ENCODE results near the gene DCLRE1B. TPM values are rescaled to one million over a fixed set of nuclear protein-coding genes. Genes with fewer than 3 reads are reported as not detected.

Gene DCLRE1B
- 20.9 and 21.2 TPM in 2 replicates for total RNA-seq

DNA sequence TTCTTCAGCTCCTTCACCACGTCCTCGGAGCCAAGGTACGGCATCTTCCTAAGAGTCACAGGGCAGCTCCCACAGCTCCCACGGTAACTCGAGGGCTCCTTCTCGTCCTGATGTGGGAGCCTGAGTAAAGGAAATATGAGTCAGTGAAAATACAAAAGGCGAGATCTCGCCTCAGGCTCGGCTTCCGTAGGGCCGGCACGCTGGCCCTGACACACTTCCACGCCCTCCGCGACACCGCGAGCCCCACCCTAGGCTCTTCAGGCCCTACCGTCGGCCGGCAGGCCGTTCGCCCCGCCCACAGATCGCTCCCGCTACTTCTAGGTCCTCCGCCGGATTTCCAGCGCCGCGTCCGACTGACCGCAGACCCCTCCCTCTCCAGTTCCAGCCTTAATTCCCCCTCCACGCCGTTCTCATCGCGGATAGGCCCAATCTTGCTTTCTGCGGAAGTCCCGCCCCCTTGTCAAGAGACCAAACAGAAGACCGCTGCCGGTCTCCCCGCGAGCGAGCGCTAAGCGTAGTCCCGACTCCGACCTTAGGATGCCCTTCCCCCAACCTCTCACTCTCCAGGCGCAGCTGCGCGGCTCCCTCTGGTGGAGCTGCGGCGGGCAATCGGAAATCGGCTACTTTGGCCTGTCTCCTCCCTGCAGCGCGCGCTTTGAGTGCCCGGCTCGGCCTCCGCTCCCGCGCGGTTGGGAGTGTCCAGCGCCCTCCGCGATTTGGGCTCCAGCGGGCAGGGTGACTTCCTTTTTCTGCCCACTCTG, at the start of gene DCLRE1B, which contains the start of gene AP4B1:
Gene DCLRE1B, plus strand, starts transcription at position 653 of the 761 bp plus-strand sequence. CDS start 261 bp downstream, outside the sequence.
Gene AP4B1, minus strand, starts transcription at position 126 of the 761 bp plus-strand sequence. Its CDS starts 82 bp downstream, at position 44.
- H3K4me3 Mint-ChIP-seq = peak within 1 kb of the TSS; percentile 99
- H3K4me1 Mint-ChIP-seq (ENCODE audit: low read depth) = peaks cover 58% of the 10 kb centered on the region
- intact Hi-C loops (cut with micrococcal nuclease) = loop anchor here (1.0 to 10.0 kb wide), 10 partner anchors 24 to 950 kb away; partner anchors contain the start of genes HIPK1, MAGI3, NRAS and PHTF1
- DNase-seq (ENCODE audit: low spot score) = peak; percentile 98
- no peaks in the 10 kb centered on the region for H3K27me3 Mint-ChIP-seq (ENCODE audit: insufficient read depth)
- peaks cover 42% of the 10 kb centered on the region for H3K36me3 Mint-ChIP-seq (ENCODE audit: low read depth)
- H3K27ac Mint-ChIP-seq = peak within 1 kb of the TSS; percentile 95
- H3K9me3 Mint-ChIP-seq = no peaks in the 10 kb centered on the region

DNA sequence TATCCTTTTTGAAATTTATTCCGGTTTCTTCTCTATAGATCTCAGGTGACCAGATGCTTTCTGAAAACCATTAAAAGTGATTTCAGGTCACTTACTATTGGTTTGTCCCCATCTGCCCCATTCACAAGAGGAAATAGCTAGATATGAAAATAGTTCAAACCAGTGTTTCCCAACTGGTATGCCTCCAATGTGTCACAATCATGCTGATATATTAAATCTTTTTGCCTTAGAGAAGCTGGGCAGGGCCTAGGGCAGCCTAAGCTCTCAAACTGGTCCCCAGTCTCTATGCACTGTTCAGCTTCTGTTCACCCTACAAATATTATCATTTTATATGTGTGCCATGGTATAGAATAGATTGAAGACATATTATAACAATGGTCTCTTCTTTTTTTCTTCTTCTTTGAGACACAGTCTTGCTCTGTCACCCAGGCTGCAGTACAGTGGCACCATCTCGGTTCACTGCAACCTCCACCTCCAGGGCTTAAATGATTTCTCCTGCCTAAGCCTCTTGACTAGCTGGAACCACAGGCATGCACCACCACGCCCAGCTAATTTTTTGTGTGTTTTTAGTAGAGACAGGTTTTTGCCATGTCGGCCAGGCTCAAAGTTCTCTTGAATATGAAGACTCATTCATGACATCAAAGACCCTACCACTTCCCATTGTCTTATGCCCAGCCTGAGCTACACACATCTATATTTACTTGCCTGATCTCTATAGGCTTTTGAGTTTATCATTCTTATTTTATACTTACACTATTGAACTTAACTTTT, 49.3 kb upstream of the DCLRE1B start:
- H3K27ac Mint-ChIP-seq = no peak overlapping the region
- no peak for DNase-seq (ENCODE audit: low spot score)
- H3K4me1 Mint-ChIP-seq (ENCODE audit: low read depth) = peaks cover 33% of the 10 kb centered on the region
- H3K9me3 Mint-ChIP-seq = no peaks in the 10 kb centered on the region
- H3K4me3 Mint-ChIP-seq = no peak overlapping the region
- H3K27me3 Mint-ChIP-seq (ENCODE audit: insufficient read depth) = no peaks in the 10 kb centered on the region
- peaks cover 58% of the 10 kb centered on the region for H3K36me3 Mint-ChIP-seq (ENCODE audit: low read depth)
- intact Hi-C loops (cut with micrococcal nuclease) = no loop called here

DNA sequence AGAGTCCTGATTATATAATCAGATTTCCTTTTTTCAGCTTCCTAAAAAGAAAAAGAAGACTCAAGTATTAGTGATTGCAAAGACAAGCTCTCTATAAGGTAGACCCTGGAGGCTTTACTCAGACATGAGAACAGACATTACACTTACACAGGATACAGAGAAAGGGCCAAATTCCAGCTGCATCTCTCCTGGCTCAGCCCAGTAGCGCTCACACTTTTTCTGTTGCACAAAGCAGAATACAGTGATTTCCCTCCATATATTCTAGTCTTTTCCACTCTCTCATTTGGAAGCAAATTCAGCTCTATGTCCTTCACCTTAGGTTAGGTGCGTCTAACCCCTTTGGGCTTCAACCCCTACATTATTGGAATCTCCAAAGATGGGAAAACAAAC, 48.7 kb upstream of the DCLRE1B start:
- intact Hi-C loops (cut with micrococcal nuclease) = no loop called here
- H3K4me1 Mint-ChIP-seq (ENCODE audit: low read depth) = peaks cover 37% of the 10 kb centered on the region
- no peak overlapping the region for H3K4me3 Mint-ChIP-seq
- H3K9me3 Mint-ChIP-seq = no peaks in the 10 kb centered on the region
- peaks cover 59% of the 10 kb centered on the region for H3K36me3 Mint-ChIP-seq (ENCODE audit: low read depth)
- H3K27ac Mint-ChIP-seq = no peak overlapping the region
- no peak for DNase-seq (ENCODE audit: low spot score)
- H3K27me3 Mint-ChIP-seq (ENCODE audit: insufficient read depth) = no peaks in the 10 kb centered on the region

DNA sequence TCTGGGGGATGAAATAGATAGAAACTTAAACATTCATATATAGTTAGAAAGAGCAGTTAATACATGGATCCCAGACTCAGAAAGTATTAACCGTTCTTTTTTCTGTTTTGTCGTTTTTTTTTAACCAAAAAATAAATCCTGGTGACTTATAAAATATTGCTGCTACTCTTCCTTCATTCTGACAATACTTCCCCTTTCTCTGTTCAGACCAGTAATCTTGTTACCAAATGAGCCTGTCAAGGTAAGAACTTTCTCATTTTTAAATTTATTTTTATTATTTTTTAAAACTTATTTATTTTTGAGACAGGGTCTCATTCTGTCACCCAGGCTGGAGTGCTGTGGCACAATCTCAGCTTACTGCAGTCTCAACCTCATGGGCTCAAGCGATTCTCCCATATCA, 47.4 kb upstream of the DCLRE1B start:
- no peak for DNase-seq (ENCODE audit: low spot score)
- Mint-ChIP-seq H3K4me1 (ENCODE audit: low read depth) (peaks cover 49% of the 10 kb centered on the region), H3K9me3 (no peaks in the 10 kb centered on the region), H3K27me3 (ENCODE audit: insufficient read depth) (no peaks in the 10 kb centered on the region), H3K4me3 (no peak overlapping the region), H3K27ac (no peak overlapping the region), H3K36me3 (ENCODE audit: low read depth) (peaks cover 57% of the 10 kb centered on the region)
- intact Hi-C loops (cut with micrococcal nuclease) = loop anchor here (2.0 kb wide), 1 partner anchor 13 kb away; no protein-coding TSS in a partner anchor

DNA sequence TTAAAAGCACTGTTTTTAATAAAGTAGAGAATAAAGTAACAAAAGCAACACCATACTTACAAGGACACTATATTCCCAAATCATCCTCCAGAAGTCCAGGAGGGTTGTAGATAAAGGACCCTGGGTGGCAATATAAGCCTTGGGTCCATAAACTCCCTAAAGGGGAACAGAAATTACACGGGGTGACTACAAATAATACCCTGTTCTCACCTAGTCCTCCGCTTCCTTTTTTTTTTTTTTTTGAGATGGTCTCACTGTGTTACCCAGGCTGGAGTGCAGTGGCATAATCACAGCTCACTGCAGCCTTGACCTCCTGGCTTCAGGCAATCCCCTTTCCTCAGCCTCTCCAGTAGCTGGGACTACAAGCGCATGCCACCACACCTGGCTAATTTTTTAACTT, 46.7 kb upstream of the DCLRE1B start:
- Mint-ChIP-seq H3K4me1 (ENCODE audit: low read depth) (peaks cover 50% of the 10 kb centered on the region), H3K27ac (no peak overlapping the region), H3K9me3 (no peaks in the 10 kb centered on the region), H3K36me3 (ENCODE audit: low read depth) (peaks cover 61% of the 10 kb centered on the region), H3K4me3 (no peak overlapping the region), H3K27me3 (ENCODE audit: insufficient read depth) (no peaks in the 10 kb centered on the region)
- DNase-seq (ENCODE audit: low spot score) = no peak
- intact Hi-C loops (cut with micrococcal nuclease) = loop anchor here (2.0 kb wide), 1 partner anchor 14 kb away; no protein-coding TSS in a partner anchor

DNA sequence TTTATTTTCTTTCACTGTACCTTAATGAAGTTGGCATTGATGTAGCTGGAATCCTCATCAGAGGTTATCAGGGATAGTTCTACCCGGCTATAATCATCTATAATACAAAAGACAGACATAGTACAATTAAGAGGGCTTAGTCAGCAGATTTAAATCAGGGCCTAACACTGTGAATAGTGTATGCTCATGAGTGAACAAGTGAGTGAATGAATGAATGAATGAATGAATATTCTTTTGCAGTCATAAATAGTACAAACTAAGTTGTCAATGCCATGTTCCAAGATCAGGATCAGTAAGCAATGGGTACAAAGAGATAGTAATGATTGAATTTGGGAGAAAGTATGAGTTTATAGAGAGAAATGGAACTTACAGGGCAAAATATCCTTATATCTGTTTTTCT, 46.1 kb upstream of the DCLRE1B start:
- intact Hi-C loops (cut with micrococcal nuclease) = loop anchor here (2.0 kb wide), 1 partner anchor 14 kb away; no protein-coding TSS in a partner anchor
- DNase-seq (ENCODE audit: low spot score) = no peak
- Mint-ChIP-seq H3K36me3 (ENCODE audit: low read depth) (peaks cover 65% of the 10 kb centered on the region), H3K4me3 (no peak overlapping the region), H3K27me3 (ENCODE audit: insufficient read depth) (no peaks in the 10 kb centered on the region), H3K27ac (peak overlapping the region; percentile 31), H3K9me3 (no peaks in the 10 kb centered on the region), H3K4me1 (ENCODE audit: low read depth) (peaks cover 50% of the 10 kb centered on the region)

DNA sequence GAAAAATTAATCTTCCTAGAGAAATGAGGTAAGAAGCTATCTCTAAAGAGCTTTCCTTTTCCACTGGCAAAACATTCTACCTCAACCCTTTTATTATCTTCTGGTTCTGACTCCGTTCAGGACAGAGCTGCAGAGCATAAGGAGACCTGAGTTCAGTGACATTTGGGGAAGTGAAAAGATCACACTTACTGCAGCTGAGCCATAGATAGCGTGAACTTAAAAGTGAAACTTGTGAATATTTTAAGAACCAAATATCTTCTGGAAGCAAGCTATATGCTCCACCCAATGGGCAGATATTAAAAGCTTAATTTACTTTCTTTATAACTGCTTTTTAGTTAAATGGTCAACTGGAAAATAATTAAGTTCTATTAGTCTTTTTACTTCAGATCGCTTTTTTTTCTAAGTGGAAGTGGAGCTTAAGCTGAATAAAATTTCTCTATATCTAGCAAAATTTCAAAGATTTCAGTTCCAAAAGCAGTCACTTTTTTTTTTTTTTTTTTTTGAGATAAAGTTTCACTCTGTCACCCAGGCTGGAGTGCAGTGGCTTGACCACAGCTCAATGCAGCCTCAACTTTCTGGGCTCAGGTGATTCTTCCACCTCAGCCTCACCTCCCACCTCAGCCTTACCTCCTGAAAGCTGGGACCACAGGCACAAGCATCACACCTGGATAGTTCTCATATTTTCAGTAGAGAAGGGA, 45.5 kb upstream of the DCLRE1B start:
- Mint-ChIP-seq H3K9me3 (no peaks in the 10 kb centered on the region), H3K27ac (peak overlapping the region; percentile 62), H3K36me3 (ENCODE audit: low read depth) (peaks cover 61% of the 10 kb centered on the region), H3K4me1 (ENCODE audit: low read depth) (peaks cover 43% of the 10 kb centered on the region), H3K27me3 (ENCODE audit: insufficient read depth) (no peaks in the 10 kb centered on the region), H3K4me3 (peak overlapping the region; percentile 24)
- intact Hi-C loops (cut with micrococcal nuclease) = loop anchor here (2.0 kb wide), 1 partner anchor 15 kb away; no protein-coding TSS in a partner anchor
- DNase-seq (ENCODE audit: low spot score) = no peak

DNA sequence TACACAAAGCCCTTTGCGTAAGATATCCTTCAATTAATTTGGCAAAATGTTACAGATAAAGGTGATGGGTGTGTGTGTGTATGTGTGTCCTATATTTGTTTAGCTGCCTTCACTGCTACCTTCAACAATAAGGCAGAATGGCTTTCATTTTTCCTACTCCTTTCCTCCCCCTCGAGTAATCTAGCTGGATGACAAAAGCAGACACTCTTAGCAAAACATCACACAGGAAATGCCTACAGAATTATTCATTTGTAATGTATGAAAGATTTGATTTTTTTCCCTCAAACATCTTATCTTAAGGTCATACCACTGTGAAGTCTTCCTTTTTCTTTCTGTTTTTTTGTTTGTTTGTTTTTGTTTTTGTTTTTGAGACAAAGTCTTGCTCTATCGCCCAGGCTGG, 44.2 kb upstream of the DCLRE1B start:
- H3K4me3 Mint-ChIP-seq = no peak overlapping the region
- H3K4me1 Mint-ChIP-seq (ENCODE audit: low read depth) = peaks cover 51% of the 10 kb centered on the region
- H3K36me3 Mint-ChIP-seq (ENCODE audit: low read depth) = peaks cover 60% of the 10 kb centered on the region
- no peaks in the 10 kb centered on the region for H3K9me3 Mint-ChIP-seq
- peak overlapping the region; percentile 54 for H3K27ac Mint-ChIP-seq
- intact Hi-C loops (cut with micrococcal nuclease) = loop anchor here (1.0 kb wide), 1 partner anchor 10 kb away; the partner anchor contains the start of gene PTPN22
- H3K27me3 Mint-ChIP-seq (ENCODE audit: insufficient read depth) = no peaks in the 10 kb centered on the region
- no peak for DNase-seq (ENCODE audit: low spot score)

DNA sequence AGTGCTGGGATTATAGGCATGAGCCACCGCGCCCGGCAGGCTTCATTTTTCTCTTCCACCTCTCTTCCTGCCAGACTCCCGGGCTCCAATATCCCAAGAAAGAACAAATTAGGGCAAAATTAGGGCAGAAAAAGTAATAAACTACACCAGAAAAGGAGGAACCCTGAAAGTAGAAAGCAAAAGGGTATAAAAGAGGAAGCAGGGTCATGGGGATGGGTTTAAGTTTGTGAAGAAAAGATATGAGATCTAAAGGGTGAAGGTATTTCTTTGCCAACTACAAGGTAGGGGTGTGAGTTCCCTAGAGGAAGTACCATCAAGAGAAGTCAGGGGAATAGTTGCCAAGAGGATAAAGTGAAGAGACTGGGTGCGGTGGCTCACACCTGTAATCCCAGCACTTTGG, 43.5 kb upstream of the DCLRE1B start:
- intact Hi-C loops (cut with micrococcal nuclease) = loop anchor here (1.0 kb wide), 1 partner anchor 10 kb away; the partner anchor contains the start of gene PTPN22
- Mint-ChIP-seq H3K4me3 (no peak overlapping the region), H3K27me3 (ENCODE audit: insufficient read depth) (no peaks in the 10 kb centered on the region), H3K4me1 (ENCODE audit: low read depth) (peaks cover 54% of the 10 kb centered on the region), H3K27ac (peak overlapping the region; percentile 19), H3K9me3 (no peaks in the 10 kb centered on the region), H3K36me3 (ENCODE audit: low read depth) (peaks cover 54% of the 10 kb centered on the region)
- DNase-seq (ENCODE audit: low spot score) = no peak

DNA sequence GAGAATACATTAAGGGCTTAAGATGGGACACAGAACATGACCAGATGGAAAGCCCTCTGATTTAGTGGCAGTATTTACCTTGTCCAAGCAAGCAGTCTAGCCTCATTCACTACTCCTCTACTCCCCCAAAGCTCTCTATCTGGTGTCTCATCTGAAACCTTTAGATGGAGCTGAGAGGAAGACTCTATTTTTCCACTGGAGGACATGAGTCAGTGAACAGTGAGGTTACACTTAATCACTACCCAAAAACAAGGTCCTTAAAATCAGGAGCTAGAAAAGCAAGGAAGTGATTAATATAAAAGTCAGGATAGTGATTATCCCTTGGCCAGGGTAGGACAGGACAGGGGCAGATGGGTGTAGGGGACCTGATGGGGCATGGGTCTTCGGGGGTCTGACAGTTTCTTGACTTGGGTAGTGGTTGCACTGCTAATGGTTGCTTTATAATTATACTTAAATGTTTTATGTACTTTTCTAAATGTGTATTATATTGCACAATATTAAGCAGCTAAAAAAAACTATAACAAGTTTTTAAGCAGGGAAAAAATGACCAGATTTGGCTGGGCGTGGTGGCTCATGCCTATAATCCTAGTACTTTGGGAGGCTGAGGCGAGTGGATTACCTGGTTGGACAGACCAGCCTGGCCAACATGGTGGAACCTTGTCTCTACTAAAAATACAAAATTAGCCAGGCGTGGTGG, 36.6 kb upstream of the DCLRE1B start:
- no peak for DNase-seq (ENCODE audit: low spot score)
- Mint-ChIP-seq H3K9me3 (no peaks in the 10 kb centered on the region), H3K4me1 (ENCODE audit: low read depth) (peaks cover 67% of the 10 kb centered on the region), H3K27ac (peak overlapping the region; percentile 93), H3K4me3 (peak overlapping the region; percentile 93), H3K27me3 (ENCODE audit: insufficient read depth) (no peaks in the 10 kb centered on the region), H3K36me3 (ENCODE audit: low read depth) (peaks cover 43% of the 10 kb centered on the region)
- intact Hi-C loops (cut with micrococcal nuclease) = loop anchor here (1.0 kb wide), 2 partner anchors 22 to 33 kb away; no protein-coding TSS in a partner anchor

DNA sequence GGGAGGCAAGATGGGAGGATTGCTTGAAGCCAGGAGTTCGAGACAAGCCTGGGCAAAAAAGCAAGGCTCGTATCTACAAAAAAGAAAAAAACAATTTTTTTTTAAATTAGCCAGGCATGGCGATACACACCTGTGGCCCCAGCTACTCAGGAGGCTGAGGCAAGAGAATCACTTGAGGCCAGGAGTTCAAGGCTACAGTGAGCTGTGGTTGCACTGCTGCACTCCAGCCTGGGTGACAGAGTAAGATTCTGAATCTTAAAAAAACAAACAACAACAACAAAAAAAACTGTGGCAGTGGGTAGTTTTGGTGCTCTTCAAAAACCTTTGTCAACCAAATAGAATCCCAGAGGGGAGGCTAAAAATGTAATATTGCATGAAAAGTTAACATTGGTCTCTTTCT, 34.3 kb upstream of the DCLRE1B start:
- intact Hi-C loops (cut with micrococcal nuclease) = loop anchor here (1.0 to 5.0 kb wide), 6 partner anchors 9 to 913 kb away; partner anchors contain the start of genes AP4B1, RSBN1 and SLC16A1
- Mint-ChIP-seq H3K27ac (peak overlapping the region; percentile 98), H3K36me3 (ENCODE audit: low read depth) (peaks cover 35% of the 10 kb centered on the region), H3K27me3 (ENCODE audit: insufficient read depth) (no peaks in the 10 kb centered on the region), H3K4me1 (ENCODE audit: low read depth) (peaks cover 72% of the 10 kb centered on the region), H3K9me3 (no peaks in the 10 kb centered on the region), H3K4me3 (peak overlapping the region; percentile 93)
- no peak for DNase-seq (ENCODE audit: low spot score)
